Activated naive CD8-positive, alpha-beta T cell treated with anti-CD3 and anti-CD28 coated beads for 36 hours (primary cell): Measurements from ENCODE around the gene SLC5A1. TPM values are rescaled to one million over a fixed set of nuclear protein-coding genes. Genes with fewer than 3 reads are reported as not detected.
"Not testable (repeated sequence)": the region's sequence is repeated elsewhere in the genome, so short reads cannot be mapped to it uniquely, and the experiment has no call there.

Experiments used
- DNase-seq: peaks from one replicate; pipeline ENCODE4 v3.0.0; 2021
- H3K27ac Mint-ChIP-seq: one replicate; pipeline ENCODE4 v1.8.0; 2022; ENCODE audit warnings: mild to moderate bottlenecking, moderate library complexity, mixed read lengths
- H3K27me3 Mint-ChIP-seq: one replicate; pipeline ENCODE4 v1.8.0; 2022; ENCODE audit warnings: mild to moderate bottlenecking, mixed read lengths
- H3K36me3 Mint-ChIP-seq: one replicate; pipeline ENCODE4 v1.8.0; 2021; ENCODE audit warnings: mild to moderate bottlenecking, mixed read lengths
- H3K4me1 Mint-ChIP-seq: one replicate; pipeline ENCODE4 v1.8.0; 2021; ENCODE audit warnings: mixed read lengths
- H3K4me3 Mint-ChIP-seq: one replicate; pipeline ENCODE4 v1.8.0; 2022; ENCODE audit warnings: mild to moderate bottlenecking, moderate library complexity, mixed read lengths
- H3K9me3 Mint-ChIP-seq: one replicate; pipeline ENCODE4 v1.8.0; 2022; ENCODE audit warnings: mixed read lengths
- total RNA-seq, 2 experiments: library from RNA; stranded (reverse); gene quantifications; one replicate each; pipeline ENCODE4 v1.2.3, GENCODE V29; 2021

SLC5A1 gene
- total RNA-seq, 2 experiments from 2014 or later, result not detected

DNA sequence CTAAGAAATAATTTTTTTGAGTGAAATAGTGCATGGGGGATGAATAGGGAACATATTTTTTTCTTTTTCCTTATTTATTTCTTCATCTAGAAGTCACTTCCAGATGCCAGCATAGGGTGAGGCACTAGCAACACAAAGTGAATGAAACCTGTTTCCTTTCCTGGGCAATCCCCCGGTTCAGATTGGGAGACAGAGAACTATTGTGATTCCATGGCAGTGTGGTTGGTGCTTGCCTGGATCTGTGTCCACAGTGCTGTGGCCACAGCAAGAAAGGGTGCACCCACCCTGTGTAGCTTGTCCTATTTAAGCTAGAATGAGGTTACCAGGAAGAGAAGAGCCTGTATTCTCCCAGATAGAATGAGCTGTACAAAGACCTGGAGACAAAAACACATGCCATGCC lies 57.6 kb downstream of the SLC5A1 start:
- peaks cover 7% of the 10 kb centered on the region for H3K27me3 Mint-ChIP-seq
- H3K4me3 Mint-ChIP-seq, result no peak overlapping the region

DNA sequence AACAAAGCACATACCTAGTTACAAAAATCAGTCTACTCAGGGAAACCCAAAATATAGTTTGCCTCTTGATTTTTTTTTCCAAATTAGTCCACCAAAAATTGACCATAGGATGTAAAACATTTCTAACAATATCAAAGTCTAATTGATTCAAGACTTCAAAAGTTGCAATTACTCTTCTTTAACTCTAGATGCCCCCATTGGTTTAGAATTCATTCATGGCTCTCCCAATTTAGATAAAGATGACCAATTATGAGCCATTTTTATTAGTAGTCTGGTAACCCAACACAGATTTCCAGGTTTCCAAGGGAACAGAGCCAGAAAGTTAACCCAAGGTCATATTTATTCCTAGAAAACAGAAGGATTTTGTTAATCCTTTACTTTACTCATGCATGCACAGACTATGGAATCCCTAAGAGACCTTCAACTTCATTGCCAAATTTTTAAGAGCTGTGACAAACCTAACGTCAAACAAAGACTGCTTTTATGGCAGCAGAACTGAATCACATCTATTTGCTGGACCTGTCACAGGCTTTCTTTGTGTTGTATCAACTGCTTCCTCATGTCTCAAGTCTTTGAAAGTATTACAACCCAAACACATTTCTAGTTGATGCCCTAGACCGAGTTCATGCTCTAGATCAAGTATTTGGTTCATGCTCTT lies 60.7 kb downstream of the SLC5A1 start:
- Mint-ChIP-seq H3K9me3 (no peaks in the 10 kb centered on the region), H3K27me3 (peaks cover 20% of the 10 kb centered on the region), H3K4me3 (no peak overlapping the region), H3K4me1 (no peaks in the 10 kb centered on the region), H3K27ac (no peak overlapping the region), H3K36me3 (no peaks in the 10 kb centered on the region)
- DNase-seq, result no peak

More for the DNA sequence above, 57.6 kb downstream of the SLC5A1 start:
- no peak for DNase-seq
- H3K4me1 Mint-ChIP-seq, result no peaks in the 10 kb centered on the region
- no peaks in the 10 kb centered on the region for H3K9me3 Mint-ChIP-seq
- no peaks in the 10 kb centered on the region for H3K36me3 Mint-ChIP-seq
- H3K27ac Mint-ChIP-seq, result no peak overlapping the region

DNA sequence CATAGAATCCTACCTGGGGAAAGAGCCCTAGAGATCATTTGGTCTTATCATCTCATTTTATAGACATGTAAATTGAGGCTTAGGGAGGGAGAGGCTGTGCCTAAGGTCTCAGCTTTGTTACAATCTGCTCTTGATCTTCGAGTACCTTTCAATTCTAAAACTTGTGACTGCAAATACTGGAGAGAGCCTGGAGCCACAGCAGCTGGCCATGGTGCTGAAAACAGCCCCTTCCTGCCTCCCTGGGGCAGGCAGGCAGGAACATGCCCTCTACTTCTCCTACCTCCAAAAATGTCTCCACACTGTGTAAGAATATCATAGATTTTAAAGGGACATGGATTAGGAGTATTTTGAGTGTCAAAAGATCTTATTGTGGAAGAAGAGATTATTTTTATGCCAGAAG lies 63.9 kb downstream of the SLC5A1 start:
- H3K4me3 Mint-ChIP-seq, result no peak overlapping the region
- H3K27me3 Mint-ChIP-seq, result peaks cover 29% of the 10 kb centered on the region
- H3K9me3 Mint-ChIP-seq, result no peaks in the 10 kb centered on the region
- H3K27ac Mint-ChIP-seq, result no peak overlapping the region
- no peaks in the 10 kb centered on the region for H3K36me3 Mint-ChIP-seq
- no peaks in the 10 kb centered on the region for H3K4me1 Mint-ChIP-seq
- no peak for DNase-seq

DNA sequence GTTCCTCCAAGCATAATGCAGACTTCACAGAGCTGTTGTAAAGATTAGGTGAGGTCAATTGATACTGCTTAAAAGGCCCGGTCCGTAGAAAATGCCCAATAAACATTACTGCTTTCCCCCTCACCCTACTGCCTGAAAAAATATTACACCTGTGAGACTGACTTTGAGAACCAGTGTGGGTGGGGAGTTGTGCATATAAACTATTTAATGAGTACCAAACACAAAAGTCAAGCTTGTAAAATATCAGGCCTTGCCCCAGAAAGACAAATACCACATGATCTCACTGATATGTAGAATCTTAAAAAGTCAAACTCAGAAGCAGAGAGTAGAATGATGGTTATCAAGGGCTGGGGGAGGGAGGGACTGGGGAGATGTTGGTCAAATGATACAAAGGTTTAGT lies 69.3 kb downstream of the SLC5A1 start:
- DNase-seq, result no peak
- H3K4me1 Mint-ChIP-seq, result no peaks in the 10 kb centered on the region
- H3K9me3 Mint-ChIP-seq, result no peaks in the 10 kb centered on the region
- H3K4me3 Mint-ChIP-seq, result no peak overlapping the region
- H3K27me3 Mint-ChIP-seq, result peaks cover 17% of the 10 kb centered on the region
- H3K36me3 Mint-ChIP-seq, result no peaks in the 10 kb centered on the region
- no peak overlapping the region for H3K27ac Mint-ChIP-seq

DNA sequence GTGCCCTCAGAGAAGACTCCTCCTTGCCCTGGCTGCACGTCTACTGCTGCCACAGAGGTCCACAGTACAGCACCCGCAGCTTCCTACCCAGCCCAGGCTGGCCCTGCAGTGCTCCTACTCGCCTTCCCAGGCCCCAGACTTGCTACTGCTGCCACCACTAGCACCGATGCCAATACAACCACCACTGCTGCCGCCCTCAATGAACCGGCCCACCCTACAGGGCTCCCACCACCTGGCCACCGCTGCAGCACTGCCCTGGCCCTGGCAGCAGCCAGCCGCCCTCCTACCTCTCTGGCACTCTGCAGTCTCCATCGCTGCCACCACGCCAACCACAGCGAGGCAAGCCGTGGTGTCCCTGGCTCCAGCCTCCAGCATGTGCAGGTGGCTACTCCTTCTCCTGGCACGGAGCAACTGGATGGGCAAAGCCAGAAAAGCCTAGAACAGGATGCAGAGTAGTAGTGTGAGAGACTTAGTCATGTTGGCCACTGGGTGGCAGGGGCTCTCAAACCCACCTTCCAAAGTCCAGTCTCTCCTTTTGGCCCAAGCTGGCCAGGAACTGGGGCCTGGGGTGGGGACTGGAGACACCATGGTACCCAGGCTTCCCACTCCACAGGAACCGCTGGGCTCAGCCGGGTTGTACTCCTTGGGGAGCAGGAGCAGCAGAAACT lies 76.6 kb downstream of the SLC5A1 start:
- Mint-ChIP-seq H3K4me1 (no peaks in the 10 kb centered on the region), H3K27ac (no peak overlapping the region), H3K4me3 (no peak overlapping the region), H3K27me3 (no peaks in the 10 kb centered on the region), H3K9me3 (no peaks in the 10 kb centered on the region), H3K36me3 (no peaks in the 10 kb centered on the region)
- DNase-seq, result no peak

DNA sequence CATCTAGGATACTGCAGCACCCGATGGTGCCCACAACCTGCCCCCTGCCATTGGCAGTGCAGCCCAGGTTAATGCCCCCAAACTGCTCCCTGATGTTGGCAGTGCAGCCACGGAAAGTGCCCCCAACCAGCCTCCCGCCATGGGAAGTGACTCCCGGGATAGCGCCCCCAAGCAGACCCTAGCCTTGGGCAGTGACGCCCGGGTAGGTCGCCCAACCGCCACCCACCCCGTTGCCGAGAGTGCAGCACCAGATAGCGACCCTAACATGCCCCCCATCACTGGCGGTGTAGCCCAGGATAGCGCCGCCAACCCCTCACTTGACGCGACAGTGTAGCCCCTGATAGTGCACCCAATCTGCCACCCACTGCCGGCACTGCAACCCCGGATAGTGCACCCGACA lies 77.5 kb downstream of the SLC5A1 start:
- H3K36me3 Mint-ChIP-seq, result no peaks in the 10 kb centered on the region
- H3K27me3 Mint-ChIP-seq, result no peaks in the 10 kb centered on the region
- H3K9me3 Mint-ChIP-seq, result no peaks in the 10 kb centered on the region
- H3K27ac Mint-ChIP-seq, result no peak overlapping the region
- peaks cover 7% of the 10 kb centered on the region for H3K4me1 Mint-ChIP-seq
- DNase-seq, result no peak
- H3K4me3 Mint-ChIP-seq, result no peak overlapping the region

DNA sequence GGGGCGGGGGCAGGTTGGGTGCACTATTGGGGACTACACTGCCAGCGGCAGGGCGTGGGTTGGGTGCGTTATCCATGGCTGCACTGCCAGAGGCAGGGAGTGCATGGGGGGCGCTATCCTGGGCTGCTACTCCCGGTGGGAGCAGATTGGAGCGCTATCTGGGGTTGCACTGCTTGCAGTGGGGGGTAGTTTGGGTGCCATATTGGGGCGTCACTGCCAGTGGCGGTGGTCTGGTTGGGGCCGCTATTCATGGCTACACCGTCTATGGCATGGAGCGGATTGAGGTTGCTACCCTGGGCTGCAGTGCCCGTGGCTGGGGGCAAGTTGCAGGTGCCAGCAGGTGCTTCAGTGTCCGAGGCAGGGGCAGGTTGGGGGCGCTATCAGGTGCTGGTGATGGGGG lies 79.8 kb downstream of the SLC5A1 start:
- no peaks in the 10 kb centered on the region for H3K27me3 Mint-ChIP-seq
- no peak for DNase-seq
- no peak overlapping the region for H3K27ac Mint-ChIP-seq
- peaks cover 7% of the 10 kb centered on the region for H3K4me1 Mint-ChIP-seq
- no peak overlapping the region for H3K4me3 Mint-ChIP-seq
- no peaks in the 10 kb centered on the region for H3K9me3 Mint-ChIP-seq
- H3K36me3 Mint-ChIP-seq, result no peaks in the 10 kb centered on the region

DNA sequence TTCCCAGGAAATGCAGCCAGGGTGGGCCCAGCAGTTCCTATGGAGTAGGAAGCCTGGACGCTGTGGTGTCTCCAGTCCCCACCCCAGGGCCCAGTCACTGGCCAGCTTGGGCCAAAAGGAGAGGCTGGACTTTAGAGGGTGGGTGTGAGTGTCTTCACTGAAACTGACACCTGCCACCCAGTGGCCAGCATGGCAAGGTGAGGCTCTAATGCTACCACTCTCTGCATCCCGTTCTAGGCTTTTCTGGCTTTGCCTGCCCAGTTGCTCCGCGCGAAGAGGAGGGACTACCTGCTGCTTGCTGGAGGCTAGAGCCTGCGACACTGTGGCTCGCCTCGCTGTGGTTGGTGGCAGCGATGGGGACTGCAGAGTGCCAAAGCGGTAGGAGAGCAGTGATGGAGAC lies 80.6 kb downstream of the SLC5A1 start:
- Mint-ChIP-seq H3K9me3 (no peaks in the 10 kb centered on the region), H3K4me3 (no peak overlapping the region), H3K36me3 (no peaks in the 10 kb centered on the region), H3K27ac (no peak overlapping the region), H3K27me3 (no peaks in the 10 kb centered on the region), H3K4me1 (peaks cover 7% of the 10 kb centered on the region)
- no peak for DNase-seq

DNA sequence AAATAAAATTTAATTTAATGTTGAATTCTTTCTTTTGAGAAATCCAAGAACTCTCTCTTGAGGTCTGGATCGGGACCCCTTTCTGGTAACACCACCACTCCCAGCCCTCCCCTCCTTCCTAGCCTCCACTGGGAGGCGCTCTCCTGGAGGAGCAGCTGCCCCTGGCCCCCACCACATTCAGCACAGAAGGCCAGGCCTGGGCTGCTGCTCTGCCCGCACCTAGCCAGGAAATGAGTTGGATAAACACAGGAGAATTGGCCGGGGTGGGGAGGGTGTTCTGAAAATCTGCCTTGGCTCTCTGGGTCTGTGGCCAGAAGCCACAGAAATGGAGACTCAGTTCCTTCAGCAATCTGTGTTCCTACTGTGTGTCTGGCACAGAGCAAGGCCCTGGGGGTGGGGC lies 84.8 kb downstream of the SLC5A1 start:
- Mint-ChIP-seq H3K9me3 (no peaks in the 10 kb centered on the region), H3K4me1 (peaks cover 8% of the 10 kb centered on the region), H3K36me3 (no peaks in the 10 kb centered on the region), H3K27ac (no peak overlapping the region), H3K27me3 (no peaks in the 10 kb centered on the region), H3K4me3 (no peak overlapping the region)
- DNase-seq, result no peak

DNA sequence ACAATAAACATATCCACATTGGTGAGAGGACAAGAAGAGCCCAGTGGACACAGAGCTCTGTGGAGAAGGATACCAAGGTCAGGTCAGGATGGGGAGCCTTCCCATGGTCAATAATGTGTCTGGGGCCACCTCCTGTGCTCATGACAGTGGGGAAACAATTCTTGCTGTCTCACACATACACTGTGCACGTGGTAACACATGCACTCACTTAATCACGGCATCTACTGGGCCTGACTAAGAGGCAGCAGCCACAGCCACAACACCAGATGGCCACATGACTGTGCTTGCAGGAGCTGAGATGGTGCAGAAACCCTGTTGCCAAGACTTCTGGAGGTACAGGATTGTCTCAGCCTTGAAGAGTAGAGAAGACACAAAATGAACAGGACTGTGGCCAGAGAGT lies 87.4 kb downstream of the SLC5A1 start:
- Mint-ChIP-seq H3K27ac (no peak overlapping the region), H3K27me3 (no peaks in the 10 kb centered on the region), H3K4me3 (no peak overlapping the region), H3K9me3 (no peaks in the 10 kb centered on the region), H3K36me3 (no peaks in the 10 kb centered on the region), H3K4me1 (peaks cover 2% of the 10 kb centered on the region)
- no peak for DNase-seq

DNA sequence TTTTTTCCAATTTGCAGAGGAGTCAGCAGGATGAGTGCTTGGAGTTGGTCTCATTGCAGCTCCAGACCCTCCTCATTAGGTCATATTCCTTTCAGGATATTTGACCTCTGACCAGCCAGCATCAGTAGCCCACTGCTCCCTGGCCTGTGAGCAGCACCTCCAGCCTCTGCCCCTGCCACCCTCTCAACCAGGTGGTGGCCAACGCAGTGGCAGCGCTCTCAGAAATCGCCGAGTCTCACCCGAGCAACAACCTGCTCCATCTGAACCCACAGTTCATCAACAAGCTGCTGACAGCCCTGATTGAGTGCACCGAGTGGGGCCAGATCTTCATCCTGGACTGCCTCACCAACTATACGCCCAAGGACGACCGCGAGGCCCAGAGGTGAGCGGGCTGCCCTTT lies 89.1 kb downstream of the SLC5A1 start:
- Mint-ChIP-seq H3K36me3 (no peaks in the 10 kb centered on the region), H3K27me3 (no peaks in the 10 kb centered on the region), H3K9me3 (no peaks in the 10 kb centered on the region), H3K4me3 (no peak overlapping the region), H3K4me1 (peaks cover 4% of the 10 kb centered on the region), H3K27ac (no peak overlapping the region)
- no peak for DNase-seq

DNA sequence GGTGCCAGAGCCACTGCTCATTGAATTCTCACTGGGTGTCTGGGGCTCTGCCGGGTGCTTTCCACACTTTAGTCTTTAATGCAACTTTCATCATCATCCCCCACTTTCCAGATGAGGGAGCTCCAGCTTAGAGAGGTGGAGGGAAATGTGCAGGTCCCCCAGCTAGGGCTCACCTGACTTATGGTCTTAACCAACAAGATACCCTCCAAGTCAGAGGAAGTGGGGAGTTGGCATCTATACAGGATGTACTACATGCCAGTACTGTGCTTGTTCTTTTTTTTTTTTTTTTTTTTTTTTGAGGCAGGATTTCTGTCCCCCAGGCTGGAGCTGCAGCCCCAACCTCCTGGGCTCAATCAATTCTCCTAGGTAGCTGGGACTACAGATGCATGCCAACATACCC lies 89.7 kb downstream of the SLC5A1 start:
- Mint-ChIP-seq H3K4me3 (no peak overlapping the region), H3K27me3 (no peaks in the 10 kb centered on the region), H3K4me1 (peaks cover 9% of the 10 kb centered on the region), H3K27ac (no peak overlapping the region), H3K36me3 (peaks cover 4% of the 10 kb centered on the region), H3K9me3 (no peaks in the 10 kb centered on the region)
- DNase-seq, result no peak

DNA sequence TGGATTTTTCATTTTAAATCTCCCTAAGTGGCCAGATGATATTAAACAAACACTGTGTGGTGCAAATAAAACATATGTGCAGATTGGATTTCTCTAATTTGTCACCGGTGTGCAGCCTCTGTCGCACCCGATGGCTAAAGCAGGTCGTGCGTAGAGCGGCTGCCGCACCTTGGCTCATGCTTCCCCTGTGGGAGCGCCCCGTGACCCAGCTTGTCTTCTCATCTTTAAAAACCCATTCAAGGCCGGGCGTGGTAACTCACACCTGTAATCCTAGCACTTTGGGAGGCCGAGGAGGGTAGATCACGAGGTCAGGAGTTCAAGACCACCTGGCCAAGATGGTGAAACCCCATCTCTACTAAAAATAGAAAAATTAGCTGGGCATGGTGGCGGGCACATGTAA lies 91.7 kb downstream of the SLC5A1 start:
- H3K27ac Mint-ChIP-seq, H3K36me3 Mint-ChIP-seq, H3K4me3 Mint-ChIP-seq: not testable (repeated sequence)

DNA sequence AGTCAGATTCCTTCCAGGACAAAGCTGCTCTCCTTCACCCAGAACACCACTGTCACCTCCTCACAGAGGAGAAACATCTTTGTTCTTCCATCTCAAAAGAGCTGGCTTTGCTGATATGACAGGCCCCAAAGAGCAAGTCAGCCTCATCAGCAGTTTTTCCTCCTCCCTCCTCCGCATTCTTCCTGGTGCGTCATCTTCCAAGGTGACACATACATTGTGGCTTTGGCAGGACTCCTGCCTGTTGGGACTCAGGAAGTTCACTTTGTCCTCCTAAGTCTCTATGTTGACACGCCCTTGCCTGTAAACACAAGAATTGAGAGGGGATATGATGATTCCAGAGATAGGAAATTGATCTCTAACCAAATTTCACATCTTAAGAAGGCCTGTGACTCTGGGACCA lies 92.9 kb downstream of the SLC5A1 start:
- not testable (repeated sequence) for H3K4me3 Mint-ChIP-seq, DNase-seq, H3K27me3 Mint-ChIP-seq, H3K27ac Mint-ChIP-seq, H3K9me3 Mint-ChIP-seq, H3K36me3 Mint-ChIP-seq
- H3K4me1 Mint-ChIP-seq, result peaks cover 22% of the 10 kb centered on the region

More for the DNA sequence above, 91.7 kb downstream of the SLC5A1 start:
- not testable (repeated sequence) for H3K9me3 Mint-ChIP-seq, H3K27me3 Mint-ChIP-seq, DNase-seq
- peaks cover 20% of the 10 kb centered on the region for H3K4me1 Mint-ChIP-seq

DNA sequence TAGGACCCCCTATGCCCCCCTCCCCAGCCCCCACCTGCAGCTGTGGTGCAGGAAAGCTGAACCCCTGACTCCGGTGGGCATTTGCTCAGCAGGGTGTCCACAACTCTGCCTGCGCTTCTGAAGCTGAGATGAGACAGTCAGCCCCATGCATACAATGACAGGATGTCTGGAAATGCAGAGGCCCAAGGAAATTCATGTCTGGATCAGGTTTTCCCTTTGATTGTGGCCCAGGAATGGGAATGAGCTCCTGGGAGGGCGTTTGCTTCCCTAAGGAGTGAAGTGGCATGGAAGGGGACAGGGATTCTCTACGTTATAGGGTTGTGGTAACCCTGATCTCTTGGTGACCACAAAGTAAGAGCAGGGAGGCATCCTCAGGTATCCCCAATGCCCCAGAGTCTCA lies 93.8 kb downstream of the SLC5A1 start:
- not testable (repeated sequence) for H3K27ac Mint-ChIP-seq, H3K9me3 Mint-ChIP-seq, H3K27me3 Mint-ChIP-seq, H3K4me3 Mint-ChIP-seq, H3K36me3 Mint-ChIP-seq, DNase-seq
- H3K4me1 Mint-ChIP-seq, result peaks cover 29% of the 10 kb centered on the region

DNA sequence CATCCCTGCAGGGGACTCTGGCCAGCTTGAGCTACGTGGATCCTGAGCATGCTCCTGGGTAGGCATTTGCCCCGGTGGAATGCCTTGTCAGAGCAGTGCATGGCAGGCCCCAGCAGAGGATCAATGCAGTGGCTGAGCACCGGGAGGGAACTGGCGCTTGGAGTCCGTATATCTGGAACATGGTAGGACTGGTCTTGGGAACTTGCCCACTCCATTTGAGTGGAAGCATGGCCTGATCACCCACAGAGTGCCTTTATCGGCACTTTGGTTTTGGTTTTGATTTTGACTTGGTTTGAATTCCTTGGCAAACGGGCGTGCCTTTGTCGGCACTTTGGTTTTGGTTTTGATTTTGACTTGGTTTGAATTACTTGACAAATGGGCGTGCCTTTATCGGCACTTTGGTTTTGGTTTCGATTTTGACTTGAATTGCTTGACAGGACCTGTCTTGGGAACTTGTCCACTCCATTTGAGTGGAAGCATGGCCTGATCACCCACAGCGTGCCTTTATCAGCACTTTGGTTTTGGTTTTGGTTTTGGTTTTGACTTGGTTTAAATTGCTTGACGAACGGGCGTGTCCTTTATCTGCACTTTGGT lies 94.8 kb downstream of the SLC5A1 start:
- DNase-seq, result peak; percentile 54
- H3K9me3 Mint-ChIP-seq, result not testable (repeated sequence)
- peak overlapping the region; percentile 89 for H3K27ac Mint-ChIP-seq

More for the DNA sequence above, 94.8 kb downstream of the SLC5A1 start:
- peaks cover 37% of the 10 kb centered on the region for H3K4me1 Mint-ChIP-seq
- peak overlapping the region; percentile 81 for H3K4me3 Mint-ChIP-seq
- not testable (repeated sequence) for H3K27me3 Mint-ChIP-seq, H3K36me3 Mint-ChIP-seq
